ENCODE measurements around the gene RABL2A.
"Not testable (repeated sequence)": the region's sequence is repeated elsewhere in the genome, so short reads cannot be mapped to it uniquely, and the experiment has no call there.

RABL2A gene

GRCh38 chr2:113621002-113621401 is 6.1 kb upstream of the RABL2A start:
- DNase-seq: not testable (repeated sequence)

GRCh38 chr2:113625906-113626305 is 1.2 kb upstream of the RABL2A start:
- not testable (repeated sequence) for DNase-seq

GRCh38 chr2:113632849-113633345 is 5.8 kb downstream of the RABL2A start:
- DNase-seq: not testable (repeated sequence)

GRCh38 chr2:113635358-113635757 is 8.3 kb downstream of the RABL2A start:
- not testable (repeated sequence) for DNase-seq

- DNase-seq: not testable (repeated sequence)
Observed at GRCh38 chr2:113636226-113636625, 9.2 kb downstream of the RABL2A start.

- not testable (repeated sequence) for DNase-seq
Observed at GRCh38 chr2:113638084-113638483, 11.0 kb downstream of the RABL2A start.

GRCh38 chr2:113646217-113646616 is 19.2 kb downstream of the RABL2A start:
- DNase-seq: not testable (repeated sequence)

- DNase-seq: not testable (repeated sequence)
Observed at GRCh38 chr2:113650834-113651815, 24.1 kb downstream of the RABL2A start.

GRCh38 chr2:113652599-113652998 is 25.5 kb downstream of the RABL2A start:
- not testable (repeated sequence) for DNase-seq

GRCh38 chr2:113656031-113656624 is 29.1 kb downstream of the RABL2A start:
- not testable (repeated sequence) for DNase-seq

- not testable (repeated sequence) for DNase-seq
Observed at GRCh38 chr2:113657735-113658134, 30.7 kb downstream of the RABL2A start.

- DNase-seq: not testable (repeated sequence)
Observed at GRCh38 chr2:113663285-113664060, 36.4 kb downstream of the RABL2A start.

- not testable (repeated sequence) for DNase-seq
Observed at GRCh38 chr2:113664761-113665533, 37.9 kb downstream of the RABL2A start.

GRCh38 chr2:113669013-113669412 is 41.9 kb downstream of the RABL2A start:
- DNase-seq: not testable (repeated sequence)

- no peak for DNase-seq
Observed at GRCh38 chr2:113672326-113672932, 45.4 kb downstream of the RABL2A start.

- DNase-seq: no peak
Observed at GRCh38 chr2:113675875-113676274, 48.8 kb downstream of the RABL2A start.

- DNase-seq: no peak
Observed at GRCh38 chr2:113676623-113677266, 49.7 kb downstream of the RABL2A start.

- DNase-seq: no peak
Observed at GRCh38 chr2:113677330-113677729, 50.3 kb downstream of the RABL2A start.

GRCh38 chr2:113679457-113679856 is 52.4 kb downstream of the RABL2A start:
- DNase-seq: no peak

GRCh38 chr2:113685471-113685870 is 58.4 kb downstream of the RABL2A start:
- DNase-seq: no peak

- DNase-seq: no peak
Observed at GRCh38 chr2:113686537-113686936, 59.5 kb downstream of the RABL2A start.
